GM10266 (cell line): ENCODE measurements around the gene GABBR2.

Source experiments
- DNase-seq: peaks from one replicate; pipeline ENCODE4 v3.0.0; 2012; ENCODE audit errors: extremely low spot score
- CTCF ChIP-seq: IDR thresholded peaks from 2 replicates; pipeline ENCODE4 v1.5.1; 2012; ENCODE audit warnings: mild to moderate bottlenecking, low read depth; ENCODE audit not compliant: control insufficient read depth, insufficient read depth; ENCODE audit errors: missing control alignments

GABBR2 gene

GRCh38 chr9:98326459-98327248 is 382.1 kb downstream of the GABBR2 start:
- no peak for DNase-seq

GRCh38 chr9:98324801-98325200 is 383.9 kb downstream of the GABBR2 start:
- TF ChIP-seq CTCF: no peak
- no peak for DNase-seq

More at GRCh38 chr9:98326459-98327248, 382.1 kb downstream of the GABBR2 start:
- no peak for TF ChIP-seq CTCF

- TF ChIP-seq CTCF: no peak
- no peak for DNase-seq
Observed at GRCh38 chr9:98323831-98324135, 385.0 kb downstream of the GABBR2 start.

GRCh38 chr9:98323051-98323830 is 385.5 kb downstream of the GABBR2 start:
- no peak for TF ChIP-seq CTCF
- no peak for DNase-seq

- no peak for TF ChIP-seq CTCF
- no peak for DNase-seq
Observed at GRCh38 chr9:98321269-98321668, 387.5 kb downstream of the GABBR2 start.

DNA sequence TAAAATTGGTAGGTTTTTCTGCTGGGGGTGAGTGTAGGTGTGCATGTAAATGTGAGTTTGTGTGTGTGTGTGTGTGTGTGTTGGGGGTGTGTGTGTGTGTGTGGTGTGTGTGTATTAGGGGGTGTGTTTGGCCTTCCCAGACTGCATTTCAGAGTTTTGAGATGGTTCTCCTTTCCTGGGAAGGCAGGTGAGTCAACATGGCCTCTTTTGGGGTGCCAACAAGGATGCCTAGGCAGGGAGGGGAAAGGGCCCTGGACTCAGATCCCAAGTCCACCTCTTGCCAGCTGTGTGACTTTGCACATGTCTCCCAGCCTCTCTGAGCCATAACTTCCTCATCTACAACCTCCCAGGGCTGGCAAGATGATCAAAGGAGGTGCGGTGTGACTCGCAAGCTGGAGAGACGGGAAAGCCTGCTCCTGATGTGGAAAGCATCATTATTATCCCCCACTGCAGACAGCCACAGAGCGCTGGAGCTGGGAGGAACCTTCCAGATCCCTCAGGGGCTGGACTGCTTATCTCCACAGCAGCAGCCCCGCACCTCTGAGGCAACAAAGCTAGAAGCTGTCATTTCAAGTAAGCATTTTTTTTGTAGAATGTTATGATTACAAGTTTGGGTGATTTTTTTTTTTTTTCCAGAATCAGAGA is 389.8 kb downstream of the GABBR2 start:
- DNase-seq: no peak

More for the DNA sequence above, 389.8 kb downstream of the GABBR2 start:
- TF ChIP-seq CTCF: no peak
